NCI-H526 treated with DMSO at 0.1 percent for 48 hours (cell line): ENCODE results near the gene TCIRG1.

Experiments used
- DNase-seq: peaks from one replicate; lab custom pipeline; 2025; lab: John Stamatoyannopoulos, UW

The TCIRG1 gene

GRCh38 chr11:68051191-68052136 lies 12.6 kb downstream of the TCIRG1 start:
- no peak for DNase-seq

- DNase-seq = no peak
These were observed 13.5 kb downstream of the TCIRG1 start for GRCh38 chr11:68052137-68052873.

GRCh38 chr11:68053117-68053516 lies 14.3 kb downstream of the TCIRG1 start:
- DNase-seq = no peak

GRCh38 chr11:68053981-68054812 lies 15.4 kb downstream of the TCIRG1 start:
- no peak for DNase-seq

GRCh38 chr11:68056317-68057285 lies 17.8 kb downstream of the TCIRG1 start:
- DNase-seq = no peak

GRCh38 chr11:68057807-68058206 lies 19.0 kb downstream of the TCIRG1 start:
- DNase-seq = no peak

GRCh38 chr11:68061508-68061907 lies 22.7 kb downstream of the TCIRG1 start:
- DNase-seq = no peak

- DNase-seq = no peak
These were observed 26.1 kb downstream of the TCIRG1 start for GRCh38 chr11:68064926-68065325.

- no peak for DNase-seq
These were observed 27.0 kb downstream of the TCIRG1 start for GRCh38 chr11:68065841-68066240.

- DNase-seq = no peak
These were observed 27.9 kb downstream of the TCIRG1 start for GRCh38 chr11:68066742-68067141.

- no peak for DNase-seq
These were observed 29.2 kb downstream of the TCIRG1 start for GRCh38 chr11:68067991-68068390.

- no peak for DNase-seq
These were observed 32.6 kb downstream of the TCIRG1 start for GRCh38 chr11:68071281-68072048.

GRCh38 chr11:68074584-68075352 lies 35.9 kb downstream of the TCIRG1 start:
- no peak for DNase-seq

- DNase-seq = no peak
These were observed 37.7 kb downstream of the TCIRG1 start for GRCh38 chr11:68076371-68077042.

- DNase-seq = no peak
These were observed 39.1 kb downstream of the TCIRG1 start for GRCh38 chr11:68077617-68078582.

GRCh38 chr11:68080860-68081259 lies 42.0 kb downstream of the TCIRG1 start:
- DNase-seq = no peak

- DNase-seq = no peak
These were observed 42.9 kb downstream of the TCIRG1 start for GRCh38 chr11:68081691-68082090.

- DNase-seq = peak; percentile 6
These were observed 43.7 kb downstream of the TCIRG1 start for GRCh38 chr11:68082481-68082880.
